Stimulated activated CD8-positive, alpha-beta memory T cell treated with anti-CD3 and anti-CD28 coated beads, Interleukin-15, amount 100 ng/mL, for 48 hours (primary cell): ENCODE data around the gene EFNA4.
A peak's percentile ranks its signal among the peaks of the same experiment; 100 is the strongest.
"Not testable (repeated sequence)": the region's sequence is repeated elsewhere in the genome, so short reads cannot be mapped to it uniquely, and the experiment has no call there.

Experiments used
- DNase-seq, 2 donors: peaks; one replicate each; pipeline ENCODE4 v3.0.0-alpha.2; 2020; ENCODE audit warnings: low read depth in 2 of 2

Gene EFNA4

DNA sequence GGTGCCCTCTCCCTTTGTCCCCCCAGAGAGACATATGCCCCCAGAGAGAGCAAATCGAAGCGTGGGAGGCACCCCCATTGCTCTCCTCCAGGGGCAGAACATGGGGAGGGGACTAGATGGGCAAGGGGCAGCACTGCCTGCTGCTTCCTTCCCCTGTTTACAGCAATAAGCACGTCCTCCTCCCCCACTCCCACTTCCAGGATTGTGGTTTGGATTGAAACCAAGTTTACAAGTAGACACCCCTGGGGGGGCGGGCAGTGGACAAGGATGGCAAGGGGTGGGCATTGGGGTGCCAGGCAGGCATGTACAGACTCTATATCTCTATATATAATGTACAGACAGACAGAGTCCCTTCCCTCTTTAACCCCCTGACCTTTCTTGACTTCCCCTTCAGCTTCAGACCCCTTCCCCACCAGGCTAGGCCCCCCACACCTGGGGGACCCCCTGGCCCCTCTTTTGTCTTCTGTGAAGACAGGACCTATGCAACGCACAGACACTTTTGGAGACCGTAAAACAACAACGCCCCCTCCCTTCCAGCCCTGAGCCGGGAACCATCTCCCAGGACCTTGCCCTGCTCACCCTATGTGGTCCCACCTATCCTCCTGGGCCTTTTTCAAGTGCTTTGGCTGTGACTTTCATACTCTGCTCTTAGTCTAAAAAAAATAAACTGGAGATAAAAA lies 23.5 kb downstream of the EFNA4 start:
- DNase-seq: no peak

DNA sequence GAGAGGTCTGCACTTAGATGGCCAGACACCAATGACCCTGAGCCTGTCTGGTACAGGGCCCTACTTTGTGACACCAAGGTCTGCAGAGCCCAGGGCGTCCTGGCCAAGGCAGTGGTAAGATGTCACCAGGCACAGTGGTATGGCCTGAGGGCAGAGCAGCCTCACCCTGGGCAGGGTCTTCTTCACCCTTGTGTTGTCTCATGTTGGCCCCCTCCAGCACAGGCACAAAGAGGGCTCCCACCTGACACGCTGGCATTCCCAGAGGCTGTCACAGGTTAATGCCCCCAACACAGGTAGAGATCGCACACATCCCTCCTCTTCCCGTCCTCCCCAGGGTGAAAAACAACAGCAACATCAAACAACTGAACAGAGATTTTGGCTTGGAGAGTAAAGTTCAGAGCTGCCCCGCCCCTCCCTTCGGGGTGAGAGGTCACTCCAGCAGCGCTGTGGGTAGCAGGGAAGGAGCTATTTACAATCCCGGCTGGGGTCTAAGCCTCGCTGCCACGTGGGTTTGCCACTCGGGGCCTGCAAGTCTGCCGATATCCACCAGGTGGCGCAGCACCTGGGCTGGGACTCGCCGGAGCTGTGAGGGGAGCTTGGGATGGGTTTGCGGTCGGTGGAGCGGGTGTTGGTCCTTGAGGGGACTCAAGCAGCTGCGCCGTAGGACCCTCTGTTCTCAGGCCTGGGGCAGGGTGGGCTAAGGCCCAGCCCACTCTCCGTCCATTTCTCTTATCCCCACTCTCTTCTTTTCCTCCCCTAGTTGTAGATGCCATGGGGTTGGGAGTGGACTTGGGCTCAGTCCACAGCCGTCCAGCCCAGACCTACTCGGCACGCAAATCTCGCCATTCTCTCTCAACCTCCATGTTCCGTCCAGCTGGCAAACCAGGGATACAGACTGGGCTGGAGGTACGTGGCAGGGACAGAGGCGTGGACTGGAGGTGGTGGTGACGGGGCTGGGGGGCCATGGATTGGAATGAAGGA lies 27.8 kb downstream of the EFNA4 start:
- DNase-seq: peak; percentile 59 to 70

DNA sequence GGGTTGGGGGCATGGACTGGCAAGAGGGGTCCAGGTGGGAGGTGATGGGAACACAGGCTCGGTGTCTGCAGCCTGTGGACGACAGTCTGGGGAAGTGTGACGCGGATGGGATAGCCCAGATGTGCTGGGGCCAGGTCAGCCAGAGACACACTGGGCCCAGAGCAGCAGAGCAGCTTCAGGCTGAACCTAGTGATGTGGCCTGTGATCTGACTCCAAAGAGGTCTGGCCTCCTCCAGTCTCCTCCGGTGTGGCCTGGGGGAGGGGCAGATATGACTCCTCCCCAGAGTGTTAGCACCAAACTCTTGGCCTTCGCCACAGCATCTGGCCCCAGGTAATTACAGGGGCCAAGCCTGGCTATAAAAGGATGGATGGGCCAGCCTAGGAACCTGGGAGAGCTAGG lies 28.6 kb downstream of the EFNA4 start:
- no peak for DNase-seq

DNA sequence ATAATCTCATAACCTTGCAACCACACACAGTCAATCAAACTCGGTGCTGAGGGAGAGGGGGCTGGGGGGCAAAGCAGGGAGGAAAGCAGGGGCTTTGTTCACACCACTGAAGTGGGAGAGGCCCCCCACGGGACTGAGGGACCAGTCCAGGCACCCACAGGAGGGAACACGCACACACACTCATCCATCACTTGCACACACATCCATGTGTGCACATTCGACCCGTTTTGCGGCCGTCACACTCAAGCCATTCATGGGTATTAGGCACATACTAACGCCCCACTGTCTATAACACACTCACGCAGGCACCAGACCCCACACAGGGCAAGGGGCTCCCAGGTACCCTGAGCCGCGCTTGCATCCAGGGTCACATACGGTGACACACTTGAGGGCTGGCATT lies 29.1 kb downstream of the EFNA4 start:
- DNase-seq: no peak

DNA sequence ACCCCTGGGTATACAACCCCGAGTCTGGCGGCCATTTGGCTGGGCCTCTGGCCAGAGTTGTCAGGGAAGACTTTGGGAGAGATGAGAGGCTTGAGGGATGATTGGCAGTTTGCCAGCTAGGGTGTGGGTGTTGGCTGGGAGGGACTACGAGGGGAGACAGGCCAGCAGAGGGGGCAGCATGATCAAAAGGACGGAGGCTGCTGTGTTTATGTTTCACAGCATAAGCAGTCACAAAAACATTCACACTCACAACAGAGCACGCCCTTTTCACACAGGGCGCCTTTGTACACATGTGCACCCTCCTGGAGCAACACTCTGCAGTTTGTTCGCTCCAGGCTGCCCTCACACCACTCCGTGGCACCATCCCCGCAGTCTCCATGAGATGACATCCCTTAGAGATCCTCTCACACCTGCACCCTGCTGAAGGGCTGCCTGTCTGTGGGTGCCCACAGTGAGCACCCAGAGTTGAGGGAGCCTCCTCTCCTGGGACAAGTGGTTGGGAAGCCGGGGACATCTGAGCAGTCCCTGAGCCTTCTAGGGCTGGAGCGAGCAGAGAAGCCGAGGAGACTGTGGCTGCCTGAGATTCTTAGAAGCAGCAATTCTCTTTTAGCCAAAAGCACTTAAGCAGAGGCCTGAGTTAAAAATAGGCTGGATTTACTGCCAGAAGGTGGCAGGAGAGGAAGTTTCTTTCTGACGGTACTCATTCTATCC lies 30.5 kb downstream of the EFNA4 start:
- DNase-seq: no peak

DNA sequence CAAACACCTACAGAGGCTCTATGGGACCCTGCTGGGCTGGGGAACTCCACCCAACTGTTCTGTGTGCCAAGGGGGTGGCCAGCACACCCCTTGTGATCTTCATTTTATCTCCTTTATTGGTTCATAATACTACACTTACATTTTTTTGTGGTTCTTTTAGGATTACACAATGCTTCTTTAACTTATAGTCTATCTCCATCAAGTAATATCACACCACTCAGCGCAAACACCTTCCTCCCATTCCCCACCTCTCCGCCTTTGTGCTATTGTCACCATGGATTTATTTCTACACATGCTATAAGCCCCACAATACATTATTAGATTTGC lies 31.0 kb downstream of the EFNA4 start:
- DNase-seq: no peak

DNA sequence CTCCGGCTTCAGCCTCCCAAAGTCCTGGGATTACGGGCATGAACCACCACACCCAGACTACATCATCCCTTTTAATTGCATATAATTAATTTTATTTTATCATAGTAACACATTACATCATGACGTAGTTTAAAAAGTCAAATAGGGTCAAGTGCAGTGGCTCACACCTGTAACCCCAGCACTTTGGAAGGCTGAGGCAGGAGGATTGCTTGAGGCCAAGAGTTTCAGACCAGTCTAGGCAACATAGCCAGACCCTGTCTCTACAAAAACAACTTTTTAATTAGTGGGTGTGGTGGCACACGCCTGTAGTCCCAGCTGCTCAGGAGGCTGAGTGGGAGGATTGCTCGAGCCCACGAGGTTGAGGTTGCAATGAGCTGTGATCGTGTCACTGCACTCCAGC lies 35.8 kb downstream of the EFNA4 start:
- no peak for DNase-seq

DNA sequence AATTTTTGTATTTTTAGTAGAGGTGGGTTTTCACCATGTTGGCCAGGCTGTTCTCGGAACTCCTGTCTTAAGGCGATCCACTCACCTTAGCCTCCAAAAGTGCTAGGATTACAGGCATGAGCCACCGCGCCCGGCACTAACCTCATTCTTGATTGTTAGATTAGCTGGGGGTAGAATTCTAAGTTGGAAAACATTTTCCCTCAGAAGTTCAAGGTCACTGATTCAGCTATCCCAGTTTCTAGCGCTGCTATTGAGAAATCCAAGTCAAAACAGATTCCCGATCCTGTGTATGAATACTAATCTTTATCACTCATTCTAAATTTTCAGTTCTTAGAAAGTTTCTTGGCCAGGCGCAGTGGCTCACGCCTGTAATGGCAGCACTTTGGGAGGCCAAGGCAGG lies 39.8 kb downstream of the EFNA4 start:
- no peak for DNase-seq

DNA sequence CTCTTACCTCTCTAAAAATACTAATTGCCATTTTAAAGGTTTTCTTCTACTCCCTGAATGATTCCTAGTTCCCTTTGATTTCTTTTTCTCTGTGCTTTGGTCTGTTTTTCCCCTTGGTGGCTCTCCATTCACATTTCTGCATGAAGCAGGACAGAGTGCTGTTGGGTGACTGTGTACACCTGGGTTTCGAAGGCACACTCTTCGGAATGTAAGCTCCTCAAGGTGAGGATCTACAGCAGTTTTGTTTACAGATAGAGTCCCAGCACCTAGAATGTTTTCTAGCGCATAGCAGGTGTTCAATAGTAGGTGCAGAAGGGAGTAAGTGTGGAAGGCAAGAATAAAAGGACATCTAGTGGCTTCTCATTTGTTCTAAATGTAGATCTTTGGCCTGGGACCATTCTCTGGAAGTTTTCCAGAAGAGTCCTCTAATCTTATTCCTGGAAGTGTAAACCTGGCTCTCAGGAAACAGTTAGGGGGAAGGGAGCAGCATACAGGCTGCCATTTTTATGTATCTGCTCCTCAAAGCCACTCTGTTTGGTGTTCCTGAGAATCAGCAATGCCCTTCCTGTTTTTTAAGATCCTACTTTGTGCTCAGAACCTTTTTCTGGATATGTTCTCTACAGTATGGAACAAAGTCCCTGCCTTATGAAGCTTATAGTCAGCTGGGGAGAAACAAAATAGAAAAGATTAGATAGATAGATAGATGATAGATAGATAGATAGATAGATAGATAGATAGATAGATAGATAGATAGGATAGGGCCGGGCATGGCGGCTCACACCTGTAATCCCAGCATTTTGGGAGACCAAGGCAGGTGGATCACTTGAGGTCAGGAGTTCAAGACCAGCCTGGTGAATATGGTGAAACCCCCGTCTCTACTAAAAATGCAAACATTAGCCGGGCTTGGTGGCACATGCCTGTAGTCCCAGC lies 41.3 kb downstream of the EFNA4 start:
- DNase-seq: no peak

DNA sequence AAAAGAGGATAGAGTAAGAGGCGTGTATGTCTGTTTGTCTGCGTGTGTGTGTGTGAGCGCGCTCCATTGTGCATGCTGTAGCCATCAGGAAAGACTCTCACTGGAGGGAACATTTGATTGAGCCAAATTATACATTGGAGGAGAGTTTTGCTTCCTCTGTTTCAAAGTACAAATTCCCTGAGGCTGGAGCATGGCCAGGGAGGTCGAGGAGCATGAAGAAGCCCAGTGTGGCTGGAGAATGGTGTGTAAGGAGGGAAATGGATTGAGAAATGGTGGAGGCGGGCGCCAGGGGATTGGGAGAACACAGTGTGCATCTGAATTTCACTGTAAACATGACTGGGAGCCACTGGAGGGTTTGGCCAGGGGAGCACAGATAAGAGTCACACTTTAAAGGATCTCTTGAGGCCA lies 42.1 kb downstream of the EFNA4 start:
- DNase-seq: no peak

DNA sequence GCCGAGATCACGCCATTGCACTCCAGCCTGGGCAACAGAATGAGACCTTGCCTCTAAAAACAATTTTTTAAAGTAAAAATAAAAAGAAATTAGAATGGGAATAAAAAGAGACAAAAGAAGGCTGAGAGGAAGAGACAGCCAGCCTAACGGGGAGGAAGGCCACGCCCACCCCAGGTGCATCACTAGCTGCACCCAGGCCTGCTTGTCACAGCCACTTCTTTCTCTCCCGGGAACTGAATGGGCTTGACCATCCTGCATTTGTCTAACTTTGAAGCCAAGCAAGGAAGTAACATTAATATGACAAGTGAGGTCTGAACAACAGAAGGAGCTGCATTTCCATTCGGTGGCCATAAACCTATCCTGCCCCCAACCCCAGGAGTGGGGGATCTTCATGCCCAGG lies 43.3 kb downstream of the EFNA4 start:
- no peak for DNase-seq

DNA sequence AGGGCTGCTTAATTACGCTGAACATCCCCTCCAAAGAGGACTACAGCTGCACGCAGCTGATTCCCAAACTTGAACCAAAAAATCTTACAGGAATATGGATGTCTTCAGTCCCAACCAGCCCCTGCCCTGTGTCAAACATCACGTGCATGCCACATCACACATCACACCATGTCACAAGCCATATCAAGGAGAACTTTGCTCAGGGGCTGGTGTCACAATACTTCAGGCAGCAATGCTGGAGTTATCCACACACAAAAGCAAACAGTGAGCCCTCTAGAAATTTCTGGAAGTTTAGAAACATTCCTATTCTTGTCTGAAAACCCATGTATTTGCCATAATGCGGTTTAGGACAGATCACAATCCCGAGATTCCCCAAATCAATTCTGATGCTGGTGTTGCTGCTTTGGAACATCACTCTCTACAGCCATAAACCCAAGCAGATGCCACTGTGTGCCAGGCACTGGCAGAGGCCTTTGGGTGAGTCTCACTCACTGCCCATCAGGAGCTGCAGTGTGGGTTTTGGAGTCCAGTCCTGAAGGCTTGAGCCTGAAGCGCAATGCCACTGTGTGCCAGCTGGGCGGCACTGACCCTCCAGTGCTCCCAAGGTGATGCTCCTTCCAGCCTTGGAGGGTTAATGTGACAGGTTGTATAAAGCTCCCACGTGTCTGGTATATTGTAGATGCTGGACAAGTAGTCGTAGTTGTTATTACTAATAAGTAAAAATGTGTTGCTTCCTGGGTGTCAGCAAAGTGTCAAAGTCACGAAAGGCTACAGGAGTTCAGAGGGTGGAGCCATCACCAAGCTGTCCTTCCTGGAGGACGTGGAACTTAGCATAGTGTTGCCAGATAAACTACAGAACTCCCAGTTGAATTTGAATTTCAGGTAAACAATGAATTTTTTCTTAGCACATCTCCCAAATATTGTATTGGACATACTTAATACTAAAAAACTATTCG lies 44.0 kb downstream of the EFNA4 start:
- no peak for DNase-seq

DNA sequence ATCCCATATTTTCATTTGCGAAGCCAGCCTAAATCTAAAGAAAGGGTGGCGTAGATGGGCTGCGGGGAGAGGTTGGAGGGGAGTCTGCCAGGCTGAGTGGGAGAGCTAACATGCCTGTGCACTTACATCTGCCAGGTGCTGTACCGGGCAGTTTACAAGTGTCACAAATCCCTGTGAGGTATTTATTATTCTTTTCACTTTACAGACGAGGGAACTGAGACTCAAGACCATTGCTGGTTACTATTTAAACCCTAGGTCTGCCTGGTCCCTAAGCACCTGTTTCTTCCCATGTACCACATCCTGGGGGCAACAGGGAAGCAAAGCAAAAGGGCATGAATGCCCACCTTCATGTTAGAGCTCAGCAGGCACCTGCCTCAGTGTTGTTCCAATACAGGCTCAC lies 44.8 kb downstream of the EFNA4 start:
- DNase-seq: no peak

DNA sequence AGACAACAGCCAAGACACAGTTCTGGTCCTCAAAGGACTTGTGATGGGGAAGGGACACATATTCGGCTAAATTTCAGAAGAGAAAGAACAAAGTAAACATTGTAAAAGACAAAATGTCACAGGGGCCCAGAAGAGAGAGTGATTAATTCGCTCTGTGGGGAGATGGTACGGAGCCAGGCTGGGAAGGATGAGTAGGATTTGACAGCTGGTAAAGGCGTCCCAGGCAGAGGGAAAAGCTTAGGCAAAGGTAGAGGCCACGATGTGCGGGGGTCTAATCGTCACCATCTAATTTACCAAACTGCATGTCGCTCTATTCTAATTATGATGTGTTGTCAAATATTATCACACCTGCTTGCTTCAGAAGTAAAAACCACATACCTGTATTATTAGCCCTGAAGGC lies 46.8 kb downstream of the EFNA4 start:
- DNase-seq: no peak

DNA sequence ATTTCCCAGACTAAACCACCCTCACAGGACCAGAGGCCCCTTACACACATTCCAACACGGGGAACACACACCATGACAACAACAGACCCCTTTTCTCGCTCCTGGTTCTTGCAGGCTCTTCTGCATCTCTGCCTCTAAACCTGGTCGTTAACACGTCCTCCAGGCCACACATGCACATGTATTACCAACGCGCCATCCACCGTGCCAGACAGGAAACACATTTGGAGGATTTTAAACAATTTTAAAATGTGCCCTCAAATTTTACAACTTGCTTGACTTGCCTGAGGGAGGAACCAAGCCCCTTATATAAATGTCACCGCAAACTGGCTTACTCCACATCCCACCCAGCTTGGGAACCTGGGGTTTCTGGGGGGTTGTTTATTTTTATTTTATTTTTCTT lies 47.3 kb downstream of the EFNA4 start:
- no peak for DNase-seq

DNA sequence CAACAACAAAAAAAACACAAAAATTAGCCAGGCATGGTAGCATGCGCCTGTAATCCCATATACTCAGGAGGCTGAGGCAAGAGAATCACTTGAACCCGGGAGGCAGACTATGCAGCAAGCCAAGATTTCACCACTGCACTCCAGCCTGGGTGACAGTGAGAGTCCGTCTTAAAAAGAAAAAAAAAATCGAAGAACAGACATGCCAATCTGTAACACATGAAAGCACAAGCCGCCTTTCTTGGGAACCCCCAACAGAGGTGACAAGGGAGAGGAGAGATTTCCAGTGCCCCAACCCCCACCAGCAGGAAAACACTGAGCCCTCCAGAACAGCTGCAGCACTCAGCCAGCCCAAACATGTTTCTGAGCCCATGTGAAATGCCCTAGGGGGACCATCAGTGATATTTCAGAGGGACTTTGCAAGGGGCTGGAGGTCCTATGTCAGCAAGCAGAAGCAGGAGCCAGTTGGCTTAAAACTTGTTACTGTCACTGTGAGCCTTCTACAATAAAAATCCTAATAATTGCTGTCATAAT lies 50.0 kb downstream of the EFNA4 start:
- DNase-seq: no peak

DNA sequence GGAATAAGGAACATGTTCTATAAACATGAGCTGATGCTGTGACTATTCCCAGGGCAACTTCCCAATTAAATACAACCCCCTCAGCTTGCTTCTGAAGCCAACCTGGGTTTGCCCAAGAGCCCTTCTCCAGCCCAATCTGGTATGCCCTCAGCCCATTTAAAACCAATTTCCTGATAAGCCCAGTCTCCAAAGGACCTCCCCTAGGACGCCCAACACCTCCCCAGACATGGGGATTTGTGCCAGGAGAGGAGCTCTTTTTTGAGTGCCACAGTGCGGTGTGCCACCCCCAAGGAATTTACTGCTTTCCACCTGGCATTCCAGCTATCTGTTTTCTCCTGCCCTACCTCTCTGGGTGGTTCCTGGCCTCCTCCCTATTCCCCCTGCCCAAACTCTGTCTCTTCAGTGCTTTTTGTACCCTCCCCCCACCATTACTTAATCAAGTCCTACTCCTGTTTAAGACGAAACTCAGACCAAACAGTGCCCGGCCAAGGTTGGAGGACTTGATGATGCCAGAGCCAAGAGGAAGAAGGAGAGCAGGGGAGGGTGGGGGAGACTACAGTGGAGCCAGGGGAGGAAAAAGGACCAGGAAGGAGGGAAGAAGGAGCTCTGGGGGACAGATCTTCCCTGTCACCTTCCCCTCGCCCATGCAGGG lies 52.7 kb downstream of the EFNA4 start:
- DNase-seq: no peak

DNA sequence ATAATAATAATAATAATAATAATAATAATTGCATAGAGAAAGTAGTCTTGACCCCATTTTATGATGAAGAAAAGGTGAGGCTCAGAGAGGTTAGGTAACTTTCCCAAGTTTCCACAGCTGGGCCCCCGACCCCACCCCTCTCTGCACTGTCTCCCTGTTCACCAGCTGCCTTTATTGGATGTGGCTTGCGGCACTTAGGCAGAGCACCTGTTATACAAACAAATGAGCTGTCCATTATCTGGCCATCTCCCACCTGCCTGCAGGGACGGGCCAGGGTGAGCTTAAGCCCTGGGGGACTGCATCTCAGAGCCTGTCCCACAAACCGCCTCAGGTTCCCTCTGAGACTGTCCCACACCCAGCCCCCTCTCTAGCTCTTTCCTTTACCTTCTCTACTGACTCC lies 54.1 kb downstream of the EFNA4 start:
- DNase-seq: no peak

DNA sequence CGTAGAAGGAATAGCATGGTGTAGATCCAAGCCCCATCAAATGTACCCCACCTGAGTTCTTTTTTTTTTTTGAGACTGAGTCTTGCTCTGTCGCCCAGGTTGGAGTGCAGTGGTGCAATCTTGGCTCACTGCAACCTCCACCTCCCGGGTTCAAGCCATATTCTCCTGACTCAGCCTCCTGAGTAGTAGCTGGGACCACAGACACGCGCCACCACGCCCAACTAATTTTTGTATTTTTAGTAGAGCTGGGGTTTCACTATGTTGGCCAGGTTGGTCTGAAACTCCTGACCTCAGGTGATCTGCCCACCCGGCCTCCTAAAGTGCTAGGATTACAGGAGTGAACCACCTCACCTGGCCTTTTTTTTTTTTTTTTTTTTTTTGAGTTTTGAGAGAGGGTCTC lies 54.5 kb downstream of the EFNA4 start:
- DNase-seq: not testable (repeated sequence)
